UCSD-AML1 (cell line): Measurements from ENCODE around the gene SMYD3.

Experiments
- DNase-seq: peaks from one replicate; lab custom pipeline; 2025; ENCODE audit not compliant: unreplicated experiment; lab: John Stamatoyannopoulos, UW

The SMYD3 gene

DNA sequence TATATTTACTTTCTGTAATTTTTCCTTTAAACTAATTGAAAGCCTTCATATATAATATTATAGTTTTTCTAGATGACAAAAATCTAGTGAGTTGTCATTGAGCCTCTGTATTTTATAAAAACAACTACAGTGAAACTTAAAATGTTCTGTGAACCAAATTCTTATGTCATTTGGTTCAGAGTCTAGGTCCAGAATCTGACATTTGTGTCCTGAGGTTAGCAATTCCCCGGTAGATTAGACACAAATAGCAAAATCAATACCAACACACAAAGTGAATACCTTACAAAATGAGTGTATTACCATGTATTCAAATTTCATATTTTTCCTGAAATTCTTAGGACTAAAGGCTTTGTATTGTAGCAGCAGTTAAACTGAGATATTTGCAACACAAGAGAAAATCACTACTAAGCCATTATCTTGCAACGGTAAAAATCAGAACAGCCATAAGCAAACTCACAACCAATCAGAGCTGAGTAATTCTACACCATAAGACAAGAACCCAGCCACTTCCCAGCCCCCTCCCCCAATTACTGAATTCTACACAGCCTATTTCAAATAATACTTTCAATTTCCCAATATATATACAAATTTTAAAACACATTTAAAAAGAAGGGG lies 573.5 kb downstream of the SMYD3 start:
- no peak for DNase-seq

DNA sequence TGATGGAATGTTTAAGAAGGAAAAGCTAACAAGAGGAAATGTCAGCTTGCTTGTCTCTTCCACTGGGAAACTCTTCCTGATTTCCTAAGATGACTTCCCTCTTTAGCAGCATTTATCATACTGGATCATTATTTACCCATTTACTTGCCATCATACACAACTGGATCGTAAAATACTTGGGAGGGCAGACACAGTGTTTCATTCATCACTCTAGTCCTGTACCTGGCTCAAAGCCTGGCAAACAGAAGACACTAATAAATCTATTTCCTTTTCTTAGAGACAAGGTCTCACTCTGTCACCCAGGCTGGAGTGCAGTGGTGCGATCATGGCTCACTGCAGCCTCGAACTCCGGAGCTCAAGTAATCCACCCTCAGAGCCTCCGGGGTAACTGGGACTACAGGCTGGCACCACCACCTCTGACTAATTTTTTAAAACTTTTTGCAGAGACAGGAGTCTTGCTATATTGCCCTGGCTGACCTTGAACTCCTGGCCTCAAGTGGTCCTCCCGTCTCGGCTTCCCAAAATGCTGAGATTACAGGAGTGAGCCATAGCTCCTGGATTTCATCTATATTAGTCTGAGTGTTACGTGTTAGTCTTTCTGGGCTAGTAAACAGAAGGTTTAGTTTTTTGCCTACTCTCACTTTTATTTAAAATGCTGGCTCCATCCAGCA lies 574.6 kb downstream of the SMYD3 start:
- DNase-seq: no peak

DNA sequence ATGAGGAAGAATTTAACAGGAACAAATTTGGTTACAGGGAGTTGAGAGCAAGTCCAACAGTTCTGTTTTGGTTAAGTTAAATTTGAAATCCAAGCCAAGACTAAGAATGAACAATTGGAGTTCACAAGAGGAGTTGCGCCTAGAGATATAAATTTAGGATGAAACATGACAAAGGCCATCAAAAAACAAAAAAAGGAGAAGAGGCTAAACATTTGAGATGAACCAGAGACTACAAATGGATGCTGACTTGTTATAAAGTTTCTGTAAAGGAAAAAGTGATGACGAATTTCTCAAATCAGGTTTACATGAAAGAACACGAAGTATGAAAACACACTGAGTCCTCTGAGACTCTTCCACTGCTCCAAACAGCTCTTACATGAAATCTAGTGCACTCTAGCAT lies 575.6 kb downstream of the SMYD3 start:
- no peak for DNase-seq

DNA sequence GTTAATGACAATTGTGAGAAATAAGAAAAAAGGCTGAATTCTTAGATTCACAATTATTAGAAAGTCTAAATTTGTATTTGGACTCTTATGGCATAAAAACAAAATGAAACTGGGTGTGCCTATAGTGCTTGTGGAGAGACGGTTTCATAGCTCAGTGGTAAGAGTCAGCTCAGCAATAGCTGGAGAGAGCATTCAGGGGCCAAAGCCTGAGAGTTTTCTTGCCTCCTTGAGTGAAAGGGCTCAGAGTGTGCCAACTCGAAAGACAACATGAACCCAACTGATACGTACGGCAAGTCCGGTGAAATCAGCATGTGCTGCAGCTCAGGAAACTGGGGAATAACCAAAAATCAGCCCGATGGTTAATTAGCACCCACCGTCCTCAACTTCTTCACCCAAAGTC lies 577.9 kb downstream of the SMYD3 start:
- DNase-seq: no peak

DNA sequence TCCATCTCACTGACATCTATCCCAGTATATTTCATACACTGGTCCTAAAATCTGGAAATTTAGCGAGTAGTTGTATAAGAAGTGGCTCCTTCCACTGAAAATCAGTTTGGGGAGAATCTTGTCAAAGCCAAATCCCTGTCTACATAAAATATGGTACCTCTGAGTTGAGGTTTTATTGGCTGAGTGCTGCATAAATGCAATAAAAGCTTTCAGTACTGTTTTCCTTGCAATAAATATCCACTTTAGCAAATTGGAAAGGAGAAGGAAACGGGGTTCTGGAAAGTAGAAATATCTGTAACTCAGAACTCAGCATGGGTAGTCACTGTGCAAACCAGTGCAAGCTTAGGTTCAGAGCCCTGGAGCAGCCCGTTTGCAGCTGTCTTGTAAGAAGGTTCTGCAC lies 580.2 kb downstream of the SMYD3 start:
- no peak for DNase-seq

DNA sequence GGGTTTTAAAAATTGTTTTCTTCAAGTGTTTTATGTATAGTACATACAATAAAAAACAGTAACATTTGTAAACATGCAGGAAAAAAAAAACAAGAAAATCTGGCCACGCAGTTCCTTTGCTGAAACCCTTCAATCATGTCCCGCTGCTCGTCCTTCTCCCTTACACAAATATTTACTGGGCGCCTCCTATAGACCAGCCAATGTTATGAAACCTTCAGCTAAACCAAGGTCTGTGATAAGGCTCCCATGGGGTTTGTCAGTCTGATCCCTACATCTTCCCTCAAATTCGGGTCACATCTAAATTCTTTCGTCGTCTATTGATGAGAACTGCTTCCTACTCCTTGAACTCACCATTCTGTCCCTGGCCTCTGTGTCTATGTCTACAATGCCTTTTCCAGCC lies 583.9 kb downstream of the SMYD3 start:
- DNase-seq: no peak

DNA sequence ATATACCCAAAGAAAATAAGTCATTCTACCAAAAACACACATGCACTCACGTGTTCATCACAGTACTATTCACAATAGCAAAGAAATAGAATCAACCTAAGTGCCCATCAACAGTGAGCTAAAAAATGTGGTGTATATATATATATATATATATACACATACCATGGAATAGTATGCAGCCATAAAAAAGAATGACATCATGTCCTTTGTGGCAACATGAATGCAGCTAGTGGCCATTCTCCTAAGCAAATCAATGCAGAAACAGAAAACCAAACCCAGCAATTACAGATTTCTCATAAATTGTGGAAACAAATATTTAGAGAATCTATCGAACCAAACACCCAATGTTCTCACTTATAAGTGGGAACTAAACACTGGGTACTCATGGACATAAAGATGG lies 585.7 kb downstream of the SMYD3 start:
- DNase-seq: no peak

DNA sequence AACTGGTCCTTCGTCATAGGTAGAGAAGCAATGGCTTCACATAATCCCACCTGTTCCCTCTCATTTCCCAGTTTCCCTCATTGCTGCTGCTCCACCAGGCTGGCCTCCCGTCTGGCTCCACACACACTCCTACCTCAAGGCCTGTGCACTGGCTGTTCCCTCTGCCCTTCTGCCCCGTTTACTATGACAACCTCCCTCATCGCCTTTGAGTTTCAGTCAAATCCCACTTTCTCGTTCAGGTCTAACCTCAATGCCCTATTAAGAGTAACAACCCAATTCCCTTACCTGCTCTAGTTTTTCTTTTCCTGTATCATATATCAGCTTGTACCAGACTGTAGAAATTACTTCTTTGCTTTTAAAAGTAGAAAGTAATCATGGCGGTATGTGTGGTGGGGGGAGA lies 589.7 kb downstream of the SMYD3 start:
- no peak for DNase-seq

DNA sequence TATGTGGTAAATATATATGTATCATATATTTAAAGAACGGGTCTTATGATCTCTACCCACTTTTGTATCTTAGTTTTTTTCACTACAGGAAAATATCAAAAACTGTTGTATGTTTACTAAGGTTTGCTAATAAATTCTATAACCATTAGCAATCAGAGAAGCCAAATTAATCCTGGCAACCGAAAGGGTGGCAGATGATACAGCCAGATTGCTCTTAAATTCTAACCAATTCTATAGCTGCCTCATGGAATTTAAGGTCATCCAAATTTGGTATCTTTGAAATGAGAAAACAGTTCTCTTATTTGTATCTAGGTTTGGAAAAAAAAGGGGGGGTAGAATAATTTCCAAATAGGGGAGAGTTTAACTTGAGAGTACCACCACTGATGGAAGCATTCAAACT lies 591.2 kb downstream of the SMYD3 start:
- DNase-seq: no peak

DNA sequence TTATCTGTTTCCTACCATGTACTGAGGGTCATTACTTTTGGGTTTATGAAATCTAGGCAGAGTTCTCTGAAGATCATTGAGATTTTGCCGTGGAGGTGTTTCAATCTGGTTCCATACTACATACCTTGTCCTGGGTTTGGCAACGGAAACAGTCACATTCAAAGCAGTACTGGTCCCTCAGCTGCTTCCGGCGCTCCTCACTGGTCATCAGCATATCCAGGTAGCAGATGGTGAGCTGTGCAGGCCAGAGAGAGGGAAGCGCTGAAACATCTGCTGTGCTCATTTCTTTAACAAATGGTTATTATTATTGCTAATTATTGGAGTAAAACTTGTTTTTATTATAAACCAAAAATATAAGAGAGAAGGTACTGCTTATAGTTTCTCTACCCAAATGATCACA lies 591.7 kb downstream of the SMYD3 start:
- DNase-seq: no peak

DNA sequence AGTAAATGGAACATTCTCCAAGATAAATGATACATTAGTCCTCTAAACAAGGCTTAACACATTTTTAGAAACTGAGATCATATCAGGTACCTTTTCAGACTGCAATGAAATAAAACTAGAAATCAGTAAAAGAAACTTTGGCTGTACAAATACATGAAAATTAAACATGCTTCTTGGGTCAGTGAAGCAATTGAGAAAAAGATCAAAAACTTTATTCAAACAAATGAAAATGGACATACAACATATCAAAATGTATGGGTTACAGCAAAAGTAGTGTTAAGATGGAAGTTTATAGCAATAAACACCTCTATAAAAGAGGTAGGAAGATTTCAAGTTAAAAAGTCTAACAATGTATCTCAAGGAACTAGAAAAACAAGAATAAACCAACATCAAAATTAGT lies 598.5 kb downstream of the SMYD3 start:
- DNase-seq: no peak

DNA sequence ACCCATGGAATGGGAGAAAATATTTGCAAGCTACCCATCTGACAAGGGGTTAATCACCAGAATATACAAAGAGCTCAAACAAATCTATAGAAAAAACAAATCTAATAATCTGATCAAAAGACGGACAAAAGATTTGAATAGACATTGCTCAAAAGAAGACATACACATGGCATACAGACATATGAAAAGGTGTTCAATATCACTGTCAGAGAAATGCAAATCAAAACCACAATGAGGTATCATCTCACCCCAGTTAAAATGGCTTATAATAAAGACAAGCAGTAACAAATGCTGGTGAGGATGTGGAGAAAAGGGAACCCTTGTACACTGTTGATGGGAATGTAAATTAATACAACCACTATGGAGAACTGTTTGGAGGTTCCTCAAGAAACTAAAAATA lies 600.9 kb downstream of the SMYD3 start:
- DNase-seq: no peak

DNA sequence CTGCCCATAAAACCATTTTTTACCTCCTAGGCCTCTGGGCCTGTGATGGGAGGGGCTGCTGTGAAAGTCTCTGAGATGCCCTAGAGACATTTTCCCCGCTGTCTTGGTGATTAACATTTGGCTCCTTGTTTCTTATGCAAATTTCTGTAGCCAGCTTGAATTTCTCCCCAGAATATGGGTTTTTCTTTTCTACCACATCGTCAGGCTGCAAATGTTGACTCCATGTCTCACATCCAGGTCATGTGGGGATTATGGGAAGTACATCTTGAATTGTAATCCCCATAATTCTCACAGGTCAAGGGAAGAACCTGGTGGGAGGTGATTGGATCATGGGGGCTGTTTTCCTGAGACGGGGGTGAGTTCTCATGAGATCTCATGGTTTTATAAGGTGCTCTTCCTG lies 603.2 kb downstream of the SMYD3 start:
- DNase-seq: no peak

DNA sequence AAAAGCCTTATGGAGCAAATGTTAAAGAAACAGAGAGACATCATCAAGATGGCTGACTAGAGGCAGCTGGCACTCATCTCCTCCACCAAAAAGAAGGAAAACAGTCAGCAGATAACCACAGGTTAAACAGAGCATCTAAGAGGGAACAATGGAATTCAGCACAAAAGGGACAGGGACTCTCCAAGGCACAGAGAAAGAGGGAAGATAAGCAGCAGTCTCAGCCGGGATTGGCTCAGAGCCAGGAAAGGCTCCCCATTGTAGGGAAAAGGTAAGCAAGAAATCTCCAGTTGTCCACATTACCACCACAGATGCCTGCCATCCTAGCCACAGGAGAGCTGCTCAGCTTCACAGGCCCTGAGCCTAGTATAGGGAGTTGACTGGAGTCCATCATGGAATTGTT lies 605.5 kb downstream of the SMYD3 start:
- no peak for DNase-seq

DNA sequence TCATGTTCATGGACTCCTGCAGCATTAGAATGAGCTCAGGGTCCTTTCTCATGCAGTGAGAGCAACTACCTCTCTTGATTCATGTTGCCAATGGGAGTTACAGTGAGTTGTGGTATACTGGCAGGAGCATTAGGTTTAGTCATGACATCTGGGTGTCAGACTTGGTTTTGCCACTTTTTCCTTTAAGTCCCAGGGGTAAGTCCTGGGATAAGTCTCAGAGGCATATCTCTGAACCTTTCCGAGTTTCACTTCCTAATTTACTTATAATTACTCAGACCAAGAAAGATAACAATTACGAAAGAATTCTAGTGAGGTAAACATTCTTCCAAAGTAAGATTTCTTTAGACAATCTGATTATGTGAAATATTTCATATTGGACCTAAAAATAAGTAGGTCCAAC lies 606.0 kb downstream of the SMYD3 start:
- DNase-seq: no peak

DNA sequence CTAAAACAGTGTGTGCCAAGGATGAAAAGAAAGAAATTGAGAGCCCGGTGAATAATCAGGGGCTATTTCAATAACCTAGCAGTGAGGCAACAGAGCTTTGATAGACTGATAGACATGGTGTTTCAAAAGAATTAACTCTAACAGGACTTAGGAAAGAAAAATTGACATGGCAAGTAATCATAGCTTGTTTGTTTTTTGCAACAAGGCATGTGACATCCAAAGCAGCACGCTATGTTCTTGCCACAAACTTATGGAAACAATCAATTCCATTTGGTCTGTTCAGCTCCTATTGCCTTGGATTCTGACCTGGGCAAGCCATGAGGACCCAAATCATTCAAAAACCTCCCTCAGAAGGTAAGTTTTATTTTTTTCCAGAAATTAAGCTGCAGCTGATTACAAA lies 608.5 kb downstream of the SMYD3 start:
- DNase-seq: no peak

DNA sequence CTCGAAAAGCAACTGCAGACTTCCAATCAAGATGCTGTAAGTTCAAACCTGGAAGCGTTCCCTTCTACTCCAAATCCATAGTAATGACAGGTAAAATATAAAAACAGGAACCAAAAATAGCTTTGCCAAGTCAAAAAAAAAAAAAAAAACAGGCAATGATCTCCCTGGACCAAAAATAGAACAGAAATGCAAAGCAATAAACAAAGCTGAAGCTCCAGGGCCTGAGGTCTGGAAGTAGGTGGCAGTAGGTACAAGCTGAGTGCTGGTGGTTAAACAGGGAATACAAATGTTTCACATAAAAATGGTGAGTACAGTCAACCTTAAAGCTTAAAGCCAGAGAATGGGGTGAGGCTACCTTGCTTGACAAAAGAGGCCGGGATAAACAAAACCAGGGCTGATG lies 610.8 kb downstream of the SMYD3 start:
- DNase-seq: no peak

DNA sequence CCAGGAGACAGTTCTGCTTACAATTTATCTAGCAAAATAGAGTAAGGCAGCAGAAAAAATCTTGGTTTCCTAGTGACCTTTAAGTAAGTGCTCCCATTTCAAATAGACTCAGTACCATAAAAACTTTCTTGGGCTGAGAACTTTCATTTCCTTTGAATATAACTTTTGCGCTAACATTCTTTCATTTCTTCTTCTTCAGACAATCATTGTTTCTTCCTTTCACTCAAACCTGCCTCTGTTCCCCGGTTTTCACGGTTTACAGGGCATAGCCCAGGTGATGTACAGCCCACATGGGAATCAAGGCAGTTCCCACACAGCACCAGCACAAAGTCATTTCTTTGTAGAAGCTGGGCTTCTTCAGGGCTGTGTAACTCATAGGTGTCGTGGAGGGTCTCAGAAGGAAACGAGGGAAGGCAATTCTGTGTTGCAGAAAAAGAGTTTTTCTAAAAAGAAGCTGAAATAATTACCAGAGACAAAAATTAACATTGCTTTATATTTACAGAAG lies 611.6 kb downstream of the SMYD3 start:
- DNase-seq: no peak

DNA sequence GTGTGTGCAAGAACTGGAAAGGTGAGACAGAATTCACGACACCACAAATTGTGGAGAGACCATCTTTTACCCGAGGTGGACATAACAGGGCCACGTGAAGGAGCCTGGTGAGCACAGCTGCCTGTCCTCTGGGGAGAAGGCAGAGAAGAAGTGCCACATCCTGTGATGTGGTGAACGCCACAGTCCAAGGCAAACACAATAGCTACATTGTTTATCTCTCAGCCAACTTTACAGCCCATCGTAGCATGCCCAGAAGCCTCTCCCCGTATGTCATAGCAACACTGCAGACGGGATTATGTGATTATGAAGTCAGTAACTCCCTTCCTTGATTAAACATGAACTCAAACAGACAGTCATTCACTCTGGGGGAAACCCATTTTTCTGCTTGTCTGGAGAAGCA lies 612.2 kb downstream of the SMYD3 start:
- DNase-seq: no peak

DNA sequence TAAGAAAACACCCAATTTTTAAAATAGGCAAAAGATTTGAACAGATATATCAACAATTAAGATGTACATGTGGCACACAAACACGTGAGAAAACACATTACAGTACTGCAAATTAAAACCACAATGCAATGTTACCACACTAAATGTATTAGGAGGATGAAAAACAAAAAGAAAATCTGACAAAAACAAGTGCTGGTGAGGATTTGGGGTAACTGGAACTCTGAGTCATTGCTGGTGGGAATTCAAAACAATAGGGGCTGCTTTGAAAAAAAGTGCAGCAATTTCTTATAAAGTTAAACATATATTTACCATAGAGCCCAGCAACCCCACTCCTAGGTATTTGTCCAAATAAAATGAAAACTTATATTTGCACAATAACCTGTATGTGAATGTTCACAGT lies 614.1 kb downstream of the SMYD3 start:
- no peak for DNase-seq

DNA sequence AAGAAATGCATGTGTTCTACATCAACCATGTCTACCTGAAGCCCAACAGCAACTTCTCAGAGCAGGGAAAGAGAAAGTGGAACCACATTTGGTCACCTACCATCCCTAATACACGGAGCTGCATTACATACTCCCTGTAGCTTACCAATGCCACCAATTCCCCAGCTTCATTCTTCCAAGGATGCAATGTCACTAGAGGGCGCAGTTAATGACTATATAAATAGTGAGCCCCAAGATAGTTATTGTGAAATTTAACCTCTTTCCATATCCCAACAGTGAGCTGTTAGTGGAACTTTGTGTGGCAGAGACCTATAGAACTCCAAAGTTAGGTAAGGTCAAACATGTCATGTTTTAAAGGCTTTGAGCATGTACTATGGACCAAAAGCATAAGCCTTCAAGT lies 618.3 kb downstream of the SMYD3 start:
- DNase-seq: no peak

DNA sequence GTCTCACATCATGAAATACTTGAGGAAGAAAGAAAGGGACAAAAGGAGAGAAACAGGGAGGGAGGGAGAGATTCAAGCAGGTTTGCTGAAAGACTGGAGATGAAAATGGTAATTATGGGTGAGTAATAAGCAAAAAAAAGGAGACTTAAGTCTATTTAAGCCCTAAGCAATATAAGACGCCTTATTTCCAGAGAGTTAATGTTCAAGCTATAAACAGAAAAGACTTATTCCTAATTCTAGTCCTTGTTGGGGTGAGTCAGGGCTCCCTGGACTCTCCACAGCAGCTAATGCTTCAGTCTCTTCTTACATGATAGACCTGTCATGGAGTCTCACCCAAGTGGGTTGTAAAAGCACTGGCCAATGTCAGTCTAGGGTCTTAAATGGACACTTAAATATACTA lies 619.2 kb downstream of the SMYD3 start:
- no peak for DNase-seq

DNA sequence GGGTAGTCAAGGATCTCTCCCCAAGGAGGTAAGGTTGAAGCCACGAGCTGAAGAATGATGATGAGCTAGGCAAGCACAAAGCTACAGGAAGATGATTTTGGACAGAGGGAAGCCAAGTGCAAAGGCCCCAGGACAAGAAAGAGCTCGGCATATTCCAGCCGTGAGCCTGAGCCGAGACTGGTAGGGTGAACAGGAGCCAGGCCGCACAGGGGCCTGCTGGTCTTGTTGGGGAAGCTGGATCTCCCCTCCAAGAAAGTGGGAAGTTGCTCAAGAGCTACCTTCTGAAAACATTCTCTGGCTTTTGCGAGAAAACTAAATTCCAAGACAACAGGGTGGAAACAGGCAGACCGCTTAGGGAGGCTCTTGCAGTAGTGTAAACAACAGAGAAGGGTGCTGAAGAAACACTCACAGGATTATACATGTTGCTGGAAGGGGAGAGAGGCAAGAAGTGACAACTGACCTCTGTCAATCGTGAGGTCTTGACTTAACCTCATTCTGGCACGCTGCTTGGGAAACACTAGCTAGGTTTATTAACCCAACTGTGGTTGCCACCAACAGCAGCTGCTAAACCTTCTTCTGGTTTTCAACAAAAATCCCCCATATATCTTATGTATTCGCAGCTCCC lies 625.2 kb downstream of the SMYD3 start:
- DNase-seq: no peak
